GM23338 (cell line): Measurements from ENCODE around the gene FARS2.

Experiments used
- EZH2phosphoT487 ChIP-seq: fragments of 200-600 bp; sonication (generic); IDR thresholded peaks from one replicate; pipeline ENCODE4 v1.8.1; 2018; ENCODE audit warnings: antibody characterized with exemption; ENCODE audit not compliant: unreplicated experiment
- JUNB ChIP-seq: IDR thresholded peaks from one replicate; pipeline ENCODE4 v1.6.1; 2016; ENCODE audit warnings: antibody characterized with exemption; ENCODE audit not compliant: unreplicated experiment
- POLR2AphosphoS5 ChIP-seq: IDR thresholded peaks from 2 replicates; pipeline ENCODE4 v1.6.1; 2016; ENCODE audit warnings: antibody characterized with exemption, low read depth
- TF ChIP-seq, protein P1 (sequence below), 2 experiments: fragments of 200-600 bp in 1 of 2; sonication (generic) in 1 of 2; conservative IDR thresholded peaks; 2 replicates each; pipeline versions ENCODE4 v1.5.1 to v1.6.1; 2016 to 2017; ENCODE audit warnings: antibody characterized with exemption in 2 of 2, low read depth in 2 of 2, mild to moderate bottlenecking in 2 of 2, moderate library complexity in 1 of 2
- TF ChIP-seq, protein P2 (sequence below): IDR thresholded peaks from one replicate; pipeline ENCODE4 v1.6.1; 2018; ENCODE audit warnings: antibody characterized with exemption; ENCODE audit not compliant: unreplicated experiment

- no peak for TF ChIP-seq EZH2phosphoT487
- TF ChIP-seq, protein P1, sequence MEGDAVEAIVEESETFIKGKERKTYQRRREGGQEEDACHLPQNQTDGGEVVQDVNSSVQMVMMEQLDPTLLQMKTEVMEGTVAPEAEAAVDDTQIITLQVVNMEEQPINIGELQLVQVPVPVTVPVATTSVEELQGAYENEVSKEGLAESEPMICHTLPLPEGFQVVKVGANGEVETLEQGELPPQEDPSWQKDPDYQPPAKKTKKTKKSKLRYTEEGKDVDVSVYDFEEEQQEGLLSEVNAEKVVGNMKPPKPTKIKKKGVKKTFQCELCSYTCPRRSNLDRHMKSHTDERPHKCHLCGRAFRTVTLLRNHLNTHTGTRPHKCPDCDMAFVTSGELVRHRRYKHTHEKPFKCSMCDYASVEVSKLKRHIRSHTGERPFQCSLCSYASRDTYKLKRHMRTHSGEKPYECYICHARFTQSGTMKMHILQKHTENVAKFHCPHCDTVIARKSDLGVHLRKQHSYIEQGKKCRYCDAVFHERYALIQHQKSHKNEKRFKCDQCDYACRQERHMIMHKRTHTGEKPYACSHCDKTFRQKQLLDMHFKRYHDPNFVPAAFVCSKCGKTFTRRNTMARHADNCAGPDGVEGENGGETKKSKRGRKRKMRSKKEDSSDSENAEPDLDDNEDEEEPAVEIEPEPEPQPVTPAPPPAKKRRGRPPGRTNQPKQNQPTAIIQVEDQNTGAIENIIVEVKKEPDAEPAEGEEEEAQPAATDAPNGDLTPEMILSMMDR (conservative IDR thresholded peaks at IDR 0.05; ENCODE audit: low read depth in 2 of 2), result peak; percentile 64 to 82
- TF ChIP-seq POLR2AphosphoS5, result no peak
- TF ChIP-seq, protein P2, sequence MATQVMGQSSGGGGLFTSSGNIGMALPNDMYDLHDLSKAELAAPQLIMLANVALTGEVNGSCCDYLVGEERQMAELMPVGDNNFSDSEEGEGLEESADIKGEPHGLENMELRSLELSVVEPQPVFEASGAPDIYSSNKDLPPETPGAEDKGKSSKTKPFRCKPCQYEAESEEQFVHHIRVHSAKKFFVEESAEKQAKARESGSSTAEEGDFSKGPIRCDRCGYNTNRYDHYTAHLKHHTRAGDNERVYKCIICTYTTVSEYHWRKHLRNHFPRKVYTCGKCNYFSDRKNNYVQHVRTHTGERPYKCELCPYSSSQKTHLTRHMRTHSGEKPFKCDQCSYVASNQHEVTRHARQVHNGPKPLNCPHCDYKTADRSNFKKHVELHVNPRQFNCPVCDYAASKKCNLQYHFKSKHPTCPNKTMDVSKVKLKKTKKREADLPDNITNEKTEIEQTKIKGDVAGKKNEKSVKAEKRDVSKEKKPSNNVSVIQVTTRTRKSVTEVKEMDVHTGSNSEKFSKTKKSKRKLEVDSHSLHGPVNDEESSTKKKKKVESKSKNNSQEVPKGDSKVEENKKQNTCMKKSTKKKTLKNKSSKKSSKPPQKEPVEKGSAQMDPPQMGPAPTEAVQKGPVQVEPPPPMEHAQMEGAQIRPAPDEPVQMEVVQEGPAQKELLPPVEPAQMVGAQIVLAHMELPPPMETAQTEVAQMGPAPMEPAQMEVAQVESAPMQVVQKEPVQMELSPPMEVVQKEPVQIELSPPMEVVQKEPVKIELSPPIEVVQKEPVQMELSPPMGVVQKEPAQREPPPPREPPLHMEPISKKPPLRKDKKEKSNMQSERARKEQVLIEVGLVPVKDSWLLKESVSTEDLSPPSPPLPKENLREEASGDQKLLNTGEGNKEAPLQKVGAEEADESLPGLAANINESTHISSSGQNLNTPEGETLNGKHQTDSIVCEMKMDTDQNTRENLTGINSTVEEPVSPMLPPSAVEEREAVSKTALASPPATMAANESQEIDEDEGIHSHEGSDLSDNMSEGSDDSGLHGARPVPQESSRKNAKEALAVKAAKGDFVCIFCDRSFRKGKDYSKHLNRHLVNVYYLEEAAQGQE, result no peak
- no peak for TF ChIP-seq JUNB
Measured at GRCh38 chr6:5746053-5746758, 484.9 kb downstream of the FARS2 start.
